PC-3 (cell line): Measurements from ENCODE around the gene NPRL2. TPM values are rescaled to one million over a fixed set of nuclear protein-coding genes. Genes with fewer than 3 reads are reported as not detected.

Experiments used
- ATAC-seq: fragments of 200-7000 bp; cut with Tn5 transposase; 2 replicates; pipeline ENCODE4 v1.9.1; 2020; ENCODE audit warnings: mild to moderate bottlenecking, moderate library complexity
- BruUV-seq: library from RNA; stranded (reverse); fragments of 400-500 nt; replicated peaks from 2 replicates; lab custom pipeline; 2021; lab: Mats Ljungman, UMichigan
- CTCF ChIA-PET: fragments of 300-600 bp; sonication (Branson Sonifier 250); formaldehyde crosslinking; loops from one replicate; lab custom pipeline; 2022; ENCODE audit warnings: antibody characterized with exemption; lab: Charles Lee
- POLR2A ChIA-PET: fragments of 300-600 bp; sonication (Branson Sonifier 250); formaldehyde crosslinking; loops from one replicate; lab custom pipeline; 2022; ENCODE audit warnings: antibody characterized with exemption; ENCODE audit not compliant: unreplicated experiment; lab: Charles Lee
- DNase-seq: peaks from one replicate; pipeline ENCODE4 v3.0.0-alpha.2; 2015
- H2AFZ ChIP-seq: fragments of 300-600 bp; sonication (generic); 2 replicates; pipeline ENCODE4 v1.6.0; 2016; ENCODE audit warnings: antibody characterized with exemption, low read length
- H3F3A ChIP-seq: fragments of 300-600 bp; sonication (generic); one replicate; pipeline ENCODE4 v1.6.0; 2017; ENCODE audit warnings: antibody characterized with exemption, low read length, control low read depth, mild to moderate bottlenecking; ENCODE audit not compliant: unreplicated experiment
- H3K27ac ChIP-seq: fragments of 300-600 bp; sonication (generic); 2 replicates; pipeline ENCODE4 v1.5.1; 2016; ENCODE audit warnings: mild to moderate bottlenecking, low read length
- H3K27me3 ChIP-seq: fragments of 300-600 bp; sonication (generic); 2 replicates; pipeline ENCODE4 v1.6.1; 2016; ENCODE audit warnings: low read length, mixed read lengths
- H3K36me3 ChIP-seq: fragments of 300-600 bp; sonication (generic); 2 replicates; pipeline ENCODE4 v1.6.1; 2016; ENCODE audit warnings: low read depth, mixed run types, low read length, mixed read lengths
- H3K4me1 ChIP-seq: fragments of 300-600 bp; sonication (generic); 2 replicates; pipeline ENCODE4 v1.5.1; 2016; ENCODE audit warnings: low read length; ENCODE audit not compliant: insufficient read depth
- H3K4me2 ChIP-seq: fragments of 300-600 bp; sonication (generic); 2 replicates; pipeline ENCODE4 v1.6.0; 2016; ENCODE audit warnings: low read length
- H3K4me3 ChIP-seq: fragments of 300-600 bp; sonication (generic); 2 replicates; pipeline ENCODE4 v1.5.1; 2016; ENCODE audit warnings: mild to moderate bottlenecking, low read length, mixed read lengths
- H3K79me2 ChIP-seq: fragments of 300-600 bp; sonication (generic); 2 replicates; pipeline ENCODE4 v1.6.1; 2017; ENCODE audit warnings: low read length, mixed read lengths
- H3K9ac ChIP-seq: fragments of 300-600 bp; sonication (generic); 2 replicates; pipeline ENCODE4 v1.6.0; 2016; ENCODE audit warnings: mild to moderate bottlenecking, low read length
- H3K9me2 ChIP-seq: fragments of 300-600 bp; sonication (generic); replicated peaks from 2 replicates; pipeline ENCODE4 v1.6.1; 2016; ENCODE audit warnings: mixed run types, low read length, mixed read lengths
- H3K9me3 ChIP-seq: fragments of 300-600 bp; sonication (generic); 2 replicates; pipeline ENCODE4 v1.6.1; 2016; ENCODE audit warnings: low read length, mixed read lengths
- H4K20me1 ChIP-seq: fragments of 300-600 bp; sonication (generic); 2 replicates; pipeline ENCODE4 v1.6.1; 2016; ENCODE audit warnings: low read length, mixed read lengths
- EZH2 ChIP-seq: fragments of 300-600 bp; sonication (generic); IDR thresholded peaks from one replicate; pipeline ENCODE4 v1.6.1; 2017; ENCODE audit warnings: antibody characterized with exemption, mild to moderate bottlenecking, low read length; ENCODE audit not compliant: unreplicated experiment
- EZH2phosphoT487 ChIP-seq: fragments of 300-600 bp; sonication (generic); IDR thresholded peaks from 2 replicates; pipeline ENCODE4 v1.6.1; 2018; ENCODE audit warnings: mild to moderate bottlenecking, antibody characterized with exemption, low read length, borderline replicate concordance
- intact Hi-C: fragments of 100-400 bp; cut with micrococcal nuclease; formaldehyde crosslinking; loops from 2 replicates; pipeline ENCODE4 v1.9.0; 2023
- total RNA-seq: library from RNA; depleted of rRNA; stranded (reverse); fragments of >200 nt; gene quantifications from 2 replicates; pipeline ENCODE4 v1.2.3, GENCODE V29; 2014
- TF ChIP-seq, protein P1 (sequence below): fragments of 300-600 bp; sonication (generic); conservative IDR thresholded peaks from 2 replicates; pipeline ENCODE4 v1.5.1; 2017; ENCODE audit warnings: antibody characterized with exemption, low read depth, mild to moderate bottlenecking, low read length

Gene NPRL2
- total RNA-seq, 1 experiment from 2014 or later, result 56.9 TPM

DNA sequence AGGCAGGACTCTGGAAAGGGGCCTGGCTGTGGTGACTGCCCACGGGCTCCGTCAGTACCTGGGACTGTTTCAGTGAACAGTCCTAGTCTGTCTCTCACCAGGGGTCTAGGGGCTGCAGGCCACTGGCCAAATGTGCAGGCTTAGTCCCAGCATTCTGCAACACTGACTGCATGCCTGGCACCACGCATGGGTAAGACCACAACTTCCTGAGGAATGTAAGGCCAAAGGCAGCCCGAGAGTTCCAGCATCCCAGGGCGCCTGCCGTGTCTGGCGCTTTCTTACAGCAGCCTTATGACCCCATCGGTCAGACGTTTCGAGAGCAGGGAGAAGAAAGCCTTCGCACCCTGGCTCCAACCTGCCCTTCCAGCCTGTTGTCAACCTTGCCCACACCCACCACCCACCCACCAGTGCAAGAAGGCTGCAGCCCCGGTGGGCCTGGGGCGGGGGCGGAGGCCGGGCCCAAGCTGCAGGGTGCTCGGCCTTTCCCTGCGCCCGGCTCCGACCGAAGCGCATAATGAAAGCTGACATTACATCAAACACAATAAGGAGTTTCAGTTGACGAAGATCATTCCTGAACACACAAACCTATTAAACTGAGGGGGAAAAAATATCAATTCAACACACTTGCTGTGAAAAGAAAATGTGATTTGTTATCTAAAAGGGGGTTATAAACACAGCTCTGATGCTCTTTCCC is 38.3 kb upstream of the NPRL2 start:
- H3K27ac ChIP-seq, result no peak overlapping the region
- TF ChIP-seq, protein P1, sequence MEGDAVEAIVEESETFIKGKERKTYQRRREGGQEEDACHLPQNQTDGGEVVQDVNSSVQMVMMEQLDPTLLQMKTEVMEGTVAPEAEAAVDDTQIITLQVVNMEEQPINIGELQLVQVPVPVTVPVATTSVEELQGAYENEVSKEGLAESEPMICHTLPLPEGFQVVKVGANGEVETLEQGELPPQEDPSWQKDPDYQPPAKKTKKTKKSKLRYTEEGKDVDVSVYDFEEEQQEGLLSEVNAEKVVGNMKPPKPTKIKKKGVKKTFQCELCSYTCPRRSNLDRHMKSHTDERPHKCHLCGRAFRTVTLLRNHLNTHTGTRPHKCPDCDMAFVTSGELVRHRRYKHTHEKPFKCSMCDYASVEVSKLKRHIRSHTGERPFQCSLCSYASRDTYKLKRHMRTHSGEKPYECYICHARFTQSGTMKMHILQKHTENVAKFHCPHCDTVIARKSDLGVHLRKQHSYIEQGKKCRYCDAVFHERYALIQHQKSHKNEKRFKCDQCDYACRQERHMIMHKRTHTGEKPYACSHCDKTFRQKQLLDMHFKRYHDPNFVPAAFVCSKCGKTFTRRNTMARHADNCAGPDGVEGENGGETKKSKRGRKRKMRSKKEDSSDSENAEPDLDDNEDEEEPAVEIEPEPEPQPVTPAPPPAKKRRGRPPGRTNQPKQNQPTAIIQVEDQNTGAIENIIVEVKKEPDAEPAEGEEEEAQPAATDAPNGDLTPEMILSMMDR, result no peak; the same call in 1 of the 2 replicates
- TF ChIP-seq EZH2phosphoT487, result no peak
- no peak for TF ChIP-seq EZH2
- H3K4me2 ChIP-seq, result no peak overlapping the region
- DNase-seq (no peak), ATAC-seq (no peak)
- H3K9me2 ChIP-seq, result no peaks in the 10 kb centered on the region
- H3K9ac ChIP-seq, result no peak overlapping the region
- H3K79me2 ChIP-seq, result no peaks in the 10 kb centered on the region
- ChIA-PET POLR2A (no interaction called here), CTCF (no interaction called here)
- no peaks in the 10 kb centered on the region for H3F3A ChIP-seq
- H3K9me3 ChIP-seq, result no peaks in the 10 kb centered on the region
- no peak overlapping the region for H3K4me3 ChIP-seq
- H4K20me1 ChIP-seq, result no peaks in the 10 kb centered on the region
- no peaks in the 10 kb centered on the region for H3K4me1 ChIP-seq
- BruUV-seq, result no TSS peak
- no peak overlapping the region for H2AFZ ChIP-seq
- H3K36me3 ChIP-seq, result no peaks in the 10 kb centered on the region
- H3K27me3 ChIP-seq, result no peaks in the 10 kb centered on the region
- intact Hi-C loops, result no loop called here

DNA sequence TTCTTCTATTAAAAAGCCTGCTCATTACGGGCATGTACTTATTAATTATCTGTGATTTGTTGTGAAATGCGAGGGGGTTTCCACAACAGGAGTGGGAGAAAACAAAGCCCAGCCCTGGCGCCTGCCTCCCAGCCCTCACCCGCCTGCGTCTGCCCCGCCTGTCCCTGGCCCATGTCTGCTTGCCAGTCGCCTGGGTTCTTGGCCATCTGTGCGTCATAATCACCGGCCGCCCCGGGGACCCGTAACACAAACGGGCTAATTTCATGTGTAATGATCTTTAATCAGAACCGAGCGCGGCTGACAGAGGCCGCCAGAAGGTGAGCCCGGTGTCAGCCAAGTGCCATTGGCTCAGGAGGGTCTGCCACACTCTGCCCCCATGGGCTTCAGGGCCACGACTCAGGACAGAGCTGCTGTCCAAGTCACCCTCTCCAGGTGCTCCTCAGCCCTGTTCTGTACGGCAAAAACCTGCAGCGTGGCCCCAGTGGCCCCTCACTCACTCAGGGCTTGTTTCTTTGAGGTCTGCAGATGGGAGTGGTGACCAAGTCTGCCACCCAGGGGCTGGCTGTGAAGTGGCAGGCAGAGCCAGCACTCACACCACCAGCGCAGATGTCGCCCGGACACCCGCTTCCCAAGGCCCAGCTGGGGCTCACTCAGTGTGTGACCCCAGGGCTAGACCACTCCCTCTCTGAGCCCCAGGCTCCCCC is 37.6 kb upstream of the NPRL2 start:
- no peaks in the 10 kb centered on the region for H3F3A ChIP-seq
- H3K27me3 ChIP-seq, result no peaks in the 10 kb centered on the region
- CTCF ChIA-PET, result no interaction called here

More for the DNA sequence above, 37.6 kb upstream of the NPRL2 start:
- H3K9me3 ChIP-seq, result no peaks in the 10 kb centered on the region
- H3K9me2 ChIP-seq, result no peaks in the 10 kb centered on the region
- no peak for DNase-seq
- H4K20me1 ChIP-seq, result no peaks in the 10 kb centered on the region
- no TSS peak for BruUV-seq
- H3K4me2 ChIP-seq, result no peak overlapping the region
- H3K9ac ChIP-seq, result no peak overlapping the region
- no peak overlapping the region for H2AFZ ChIP-seq
- TF ChIP-seq EZH2phosphoT487, result no peak
- TF ChIP-seq, protein P1, result peak; percentile 54
- peak; percentile 66 for ATAC-seq
- no peaks in the 10 kb centered on the region for H3K36me3 ChIP-seq
- H3K27ac ChIP-seq, result no peak overlapping the region
- no peaks in the 10 kb centered on the region for H3K4me1 ChIP-seq
- POLR2A ChIA-PET, result no interaction called here
- intact Hi-C loops, result no loop called here
- no peak overlapping the region for H3K4me3 ChIP-seq
- H3K79me2 ChIP-seq, result no peaks in the 10 kb centered on the region
